ENCODE results near the gene CRABP2.

The CRABP2 gene

GRCh38 chr1:156705321-156705917, at the start of gene CRABP2:
CRABP2 (minus strand) TSS chr1:156705583; CDS start chr1:156705446, 137 bp downstream.
- peak; percentile 77 for DNase-seq

GRCh38 chr1:156754219-156754618, 48.8 kb upstream of the CRABP2 start:
- DNase-seq: no peak

- DNase-seq: no peak
Observed at GRCh38 chr1:156752843-156753482, 47.6 kb upstream of the CRABP2 start.

GRCh38 chr1:156751757-156752481, 46.5 kb upstream of the CRABP2 start:
- peak; percentile 96 for DNase-seq

- no peak for DNase-seq
Observed at GRCh38 chr1:156751451-156751756, 46.0 kb upstream of the CRABP2 start, which contains the start of gene HDGF. HDGF (minus strand) TSS chr1:156751675; CDS start chr1:156751429, 246 bp downstream.

- no peak for DNase-seq
Observed at GRCh38 chr1:156750711-156751450, 45.5 kb upstream of the CRABP2 start.

GRCh38 chr1:156750191-156750672, 44.8 kb upstream of the CRABP2 start:
- DNase-seq: no peak

- DNase-seq: no peak
Observed at GRCh38 chr1:156749419-156750118, 44.2 kb upstream of the CRABP2 start.

GRCh38 chr1:156748670-156749418, 43.5 kb upstream of the CRABP2 start:
- no peak for DNase-seq

- no peak for DNase-seq
Observed at GRCh38 chr1:156747742-156748669, 42.6 kb upstream of the CRABP2 start.

GRCh38 chr1:156746728-156747631, 41.6 kb upstream of the CRABP2 start:
- DNase-seq: peak; percentile 77

GRCh38 chr1:156746406-156746727, 41.0 kb upstream of the CRABP2 start:
- no peak for DNase-seq

- no peak for DNase-seq
Observed at GRCh38 chr1:156745881-156746280, 40.5 kb upstream of the CRABP2 start.

GRCh38 chr1:156744786-156745419, 39.5 kb upstream of the CRABP2 start:
- DNase-seq: no peak

- DNase-seq: no peak
Observed at GRCh38 chr1:156744344-156744743, 39.0 kb upstream of the CRABP2 start.

GRCh38 chr1:156743367-156744302, 38.3 kb upstream of the CRABP2 start:
- DNase-seq: no peak

- no peak for DNase-seq
Observed at GRCh38 chr1:156742801-156743200, 37.4 kb upstream of the CRABP2 start.

GRCh38 chr1:156742017-156742416, 36.6 kb upstream of the CRABP2 start:
- DNase-seq: no peak
